Measurements from ENCODE around the gene ZSCAN10. TPM values are rescaled to one million over a fixed set of nuclear protein-coding genes. Genes with fewer than 3 reads are reported as not detected.

The ZSCAN10 gene
- total and polyA plus RNA-seq, 4 donors = not detected

DNA sequence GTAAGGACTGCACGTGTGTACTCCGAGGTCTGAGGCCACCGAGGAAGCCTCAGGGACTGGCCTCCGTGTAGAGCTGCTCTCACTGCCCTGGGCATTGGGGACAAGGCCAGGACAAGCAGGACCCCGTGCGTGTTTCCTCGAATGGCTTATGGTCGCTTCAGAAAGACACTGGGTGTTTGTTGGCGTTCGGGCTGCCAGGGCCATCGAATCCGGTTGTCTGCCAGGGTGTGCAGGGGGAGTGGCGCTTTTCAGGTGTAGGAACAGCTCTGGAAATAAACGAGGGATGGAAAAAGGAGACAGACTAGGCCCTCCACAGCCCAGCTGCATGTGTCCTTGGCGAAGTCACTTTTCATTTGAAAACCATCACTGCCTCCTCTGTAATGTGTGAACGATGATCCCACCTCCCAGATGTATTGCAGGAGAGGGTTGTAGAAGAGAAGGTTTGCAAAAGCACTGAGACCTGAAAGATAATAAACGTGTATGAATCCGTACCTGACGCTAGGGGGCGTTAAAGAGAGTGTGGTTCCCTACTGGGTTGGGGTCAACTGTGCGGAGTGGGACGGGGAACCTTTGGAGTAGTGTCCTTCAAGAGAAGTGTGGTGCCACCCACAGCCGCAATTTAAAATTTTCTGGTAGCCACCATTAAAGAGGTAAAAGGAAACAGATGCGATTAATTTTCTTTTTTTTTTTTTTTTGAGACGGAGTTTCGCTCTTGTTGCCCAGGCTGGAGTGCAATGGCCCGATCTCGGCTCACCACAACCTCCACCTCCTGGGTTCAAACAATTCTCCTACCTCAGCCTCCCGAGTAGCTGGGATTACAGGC is 2.1 kb upstream of the ZSCAN10 start:
- ATAC-seq (ENCODE audit: low FRiP score) = no peak
- peak in 1 of 2 donors; percentile 46 for DNase-seq
- Histone ChIP-seq H3K27me3 (ENCODE audit: control insufficient read depth in 1 of 2, insufficient read depth in 2 of 2, low read length in 1 of 2) (no peaks in the 10 kb centered on the region), H3K4me1 (ENCODE audit: control insufficient read depth in 1 of 2, insufficient read depth in 2 of 2, low read length in 2 of 2) (no peaks in the 10 kb centered on the region), H3K9me3 (ENCODE audit: control insufficient read depth, low read length) (no peaks in the 10 kb centered on the region), H3K36me3 (ENCODE audit: control insufficient read depth in 1 of 2, insufficient read depth in 2 of 2, low read length in 1 of 2) (no peaks in the 10 kb centered on the region), H3K4me3 (ENCODE audit: low read length in 2 of 2) (no peak overlapping the region), H3K27ac (ENCODE audit: low read depth in 1 of 2, low read length in 2 of 2) (no peak overlapping the region)
- intact Hi-C loops (cut with DNase I) = no loop called here
- WGBS, 2 donors = 49 to 53% methylated on average over 29 of the region's 29 CpGs

DNA sequence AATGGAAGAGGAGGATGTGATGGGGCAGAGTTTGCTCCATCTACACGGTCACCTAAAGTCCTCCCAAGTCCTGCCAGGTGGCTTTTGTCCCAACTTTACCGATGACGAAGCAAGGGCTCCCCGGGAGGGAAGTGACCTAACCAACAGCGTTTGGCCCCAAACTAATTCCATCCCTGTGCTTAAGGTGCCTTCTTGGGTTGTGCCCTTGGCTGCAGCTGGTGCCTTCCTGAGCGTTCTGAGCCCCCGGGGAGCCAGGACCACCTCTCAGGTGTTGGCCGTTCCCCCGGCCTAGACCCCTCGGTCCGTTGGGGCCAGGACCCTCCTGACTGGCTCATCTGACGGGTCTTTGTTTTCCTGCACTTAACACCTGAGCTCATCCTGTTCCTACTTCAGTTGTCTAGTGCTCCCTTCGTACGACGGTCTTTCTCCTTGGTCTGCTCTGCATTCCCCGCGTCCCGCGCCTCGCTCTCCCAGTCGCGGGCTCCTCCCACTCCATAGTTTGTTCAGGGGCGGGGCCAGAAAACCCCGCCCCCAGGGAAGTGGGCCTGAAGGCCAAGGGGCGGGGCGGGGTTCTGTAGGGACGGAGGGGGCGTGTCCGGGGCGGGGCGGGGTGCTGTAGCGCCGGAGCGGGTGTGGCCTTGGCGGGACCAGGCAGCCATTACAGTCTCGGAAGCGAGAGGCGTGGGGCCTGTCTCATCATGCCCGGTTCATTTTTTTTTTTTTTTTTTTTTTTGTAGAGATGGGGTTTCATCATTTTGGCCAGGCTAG is 822 bp upstream of the ZSCAN10 start:
- Histone ChIP-seq H3K9me3 (ENCODE audit: control insufficient read depth, low read length) (no peaks in the 10 kb centered on the region), H3K4me3 (ENCODE audit: low read length in 2 of 2) (no peak overlapping the region), H3K4me1 (ENCODE audit: control insufficient read depth in 1 of 2, insufficient read depth in 2 of 2, low read length in 2 of 2) (no peaks in the 10 kb centered on the region), H3K27me3 (ENCODE audit: control insufficient read depth in 1 of 2, insufficient read depth in 2 of 2, low read length in 1 of 2) (no peaks in the 10 kb centered on the region), H3K27ac (ENCODE audit: low read depth in 1 of 2, low read length in 2 of 2) (no peak overlapping the region), H3K36me3 (ENCODE audit: control insufficient read depth in 1 of 2, insufficient read depth in 2 of 2, low read length in 1 of 2) (no peaks in the 10 kb centered on the region)
- peak; percentile 95 for DNase-seq
- intact Hi-C loops (cut with DNase I) = no loop called here
- 1 to 2% methylated on average over 37 to 39 of the region's 39 CpGs for WGBS, 2 donors
- ATAC-seq (ENCODE audit: low FRiP score) = peak; percentile 92

DNA sequence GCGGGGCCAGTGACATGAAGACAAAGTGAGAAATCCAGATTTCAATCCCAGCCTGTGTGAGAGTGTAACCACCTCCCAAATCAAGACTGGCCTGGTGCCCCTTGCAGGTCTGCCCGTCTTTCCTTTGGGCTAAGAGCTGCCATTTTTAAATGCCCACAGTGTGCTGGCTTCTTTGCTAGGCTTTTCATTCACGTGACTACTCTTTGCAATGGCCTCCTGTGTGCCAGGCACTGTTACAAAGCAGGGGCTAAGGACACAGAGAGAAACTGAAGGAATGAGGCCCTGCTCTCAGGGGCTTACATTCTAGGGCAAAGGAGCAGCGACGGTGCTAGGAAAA is 269 bp upstream of the ZSCAN10 start:
- 17 to 19% methylated on average over 5 of the region's 5 CpGs for WGBS, 2 donors
- DNase-seq (no peak), ATAC-seq (ENCODE audit: low FRiP score) (no peak)
- H3K27ac ChIP-seq (ENCODE audit: low read depth in 1 of 2, low read length in 2 of 2) = no peak overlapping the region
- no peak overlapping the region for H3K4me3 ChIP-seq (ENCODE audit: low read length in 2 of 2)
- no peaks in the 10 kb centered on the region for H3K9me3 ChIP-seq (ENCODE audit: control insufficient read depth, low read length)
- intact Hi-C loops (cut with DNase I) = no loop called here
- no peaks in the 10 kb centered on the region for H3K27me3 ChIP-seq (ENCODE audit: control insufficient read depth in 1 of 2, insufficient read depth in 2 of 2, low read length in 1 of 2)
- H3K4me1 ChIP-seq (ENCODE audit: control insufficient read depth in 1 of 2, insufficient read depth in 2 of 2, low read length in 2 of 2) = no peaks in the 10 kb centered on the region
- no peaks in the 10 kb centered on the region for H3K36me3 ChIP-seq (ENCODE audit: control insufficient read depth in 1 of 2, insufficient read depth in 2 of 2, low read length in 1 of 2)

DNA sequence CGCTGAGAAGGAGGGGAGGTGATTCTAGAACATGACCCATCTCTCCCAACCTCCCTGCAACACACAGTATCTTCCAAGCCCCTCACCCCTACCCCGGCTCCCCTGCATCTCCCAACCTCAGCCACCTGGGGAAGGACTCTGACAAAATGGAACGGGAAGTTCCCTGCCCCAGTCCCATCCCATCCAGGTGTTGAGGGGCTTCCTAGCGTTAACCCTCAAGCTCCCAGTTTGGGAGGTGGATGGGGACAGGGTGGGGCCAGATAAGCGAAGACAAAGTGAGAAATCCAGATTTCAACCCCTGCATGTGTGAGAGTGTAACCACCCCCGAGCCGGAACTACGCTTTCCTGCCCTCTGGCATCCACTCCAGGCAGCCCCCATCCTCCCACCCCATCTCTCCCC is 1.8 kb downstream of the ZSCAN10 start:
- Histone ChIP-seq H3K9me3 (ENCODE audit: control insufficient read depth, low read length) (no peaks in the 10 kb centered on the region), H3K27me3 (ENCODE audit: control insufficient read depth in 1 of 2, insufficient read depth in 2 of 2, low read length in 1 of 2) (no peaks in the 10 kb centered on the region), H3K36me3 (ENCODE audit: control insufficient read depth in 1 of 2, insufficient read depth in 2 of 2, low read length in 1 of 2) (no peaks in the 10 kb centered on the region), H3K4me1 (ENCODE audit: control insufficient read depth in 1 of 2, insufficient read depth in 2 of 2, low read length in 2 of 2) (no peaks in the 10 kb centered on the region), H3K4me3 (ENCODE audit: low read length in 2 of 2) (no peak overlapping the region), H3K27ac (ENCODE audit: low read depth in 1 of 2, low read length in 2 of 2) (no peak overlapping the region)
- WGBS, 2 donors = 22 to 31% methylated on average over 8 of the region's 8 CpGs
- DNase-seq (no peak), ATAC-seq (ENCODE audit: low FRiP score) (no peak)
- intact Hi-C loops (cut with DNase I) = no loop called here

DNA sequence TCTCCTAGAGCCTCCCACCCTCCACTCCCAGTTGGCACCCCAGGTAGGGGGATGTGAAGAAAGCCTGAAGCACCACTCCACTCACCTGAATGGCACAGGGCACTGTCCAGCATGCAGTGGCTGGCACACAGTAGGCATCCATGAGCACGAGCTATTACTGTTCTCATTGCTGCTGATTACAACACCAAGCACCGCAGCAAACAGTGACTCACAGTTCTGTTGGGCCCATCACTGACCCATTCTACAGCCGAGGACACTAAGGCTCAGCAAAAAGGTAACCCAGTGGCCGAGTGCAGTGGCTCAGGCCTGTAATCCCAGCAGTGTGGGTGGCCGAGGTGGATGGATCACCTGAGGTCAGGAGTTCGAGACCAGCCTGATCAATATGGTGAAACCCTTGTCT is 2.7 kb downstream of the ZSCAN10 start:
- Histone ChIP-seq H3K27me3 (ENCODE audit: control insufficient read depth in 1 of 2, insufficient read depth in 2 of 2, low read length in 1 of 2) (no peaks in the 10 kb centered on the region), H3K9me3 (ENCODE audit: control insufficient read depth, low read length) (no peaks in the 10 kb centered on the region), H3K36me3 (ENCODE audit: control insufficient read depth in 1 of 2, insufficient read depth in 2 of 2, low read length in 1 of 2) (no peaks in the 10 kb centered on the region), H3K27ac (ENCODE audit: low read depth in 1 of 2, low read length in 2 of 2) (no peak overlapping the region), H3K4me1 (ENCODE audit: control insufficient read depth in 1 of 2, insufficient read depth in 2 of 2, low read length in 2 of 2) (no peaks in the 10 kb centered on the region), H3K4me3 (ENCODE audit: low read length in 2 of 2) (no peak overlapping the region)
- ATAC-seq (ENCODE audit: low FRiP score) = no peak
- WGBS, 2 donors = 81 to 82% methylated on average over 6 of the region's 6 CpGs
- intact Hi-C loops (cut with DNase I) = no loop called here
- no peak for DNase-seq

DNA sequence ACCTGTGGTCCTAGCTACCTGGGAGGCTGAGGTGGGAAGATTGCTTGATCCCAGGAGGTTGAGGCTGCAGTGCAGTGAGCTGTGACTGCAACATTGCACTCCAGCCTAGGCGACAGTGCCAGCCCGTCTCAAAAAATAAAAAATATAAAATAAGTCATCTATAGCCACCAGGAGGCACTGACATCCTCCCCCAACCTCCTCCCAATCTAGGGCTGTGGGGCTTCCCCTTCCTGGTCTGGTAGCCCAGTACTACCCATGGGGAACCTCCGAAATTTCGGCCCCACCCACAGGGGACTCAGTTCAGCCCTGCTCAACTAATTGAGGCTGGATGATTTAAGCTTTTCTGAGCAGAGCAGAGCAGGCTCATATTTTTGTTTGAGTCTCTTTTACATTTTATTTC is 3.2 kb downstream of the ZSCAN10 start:
- no peaks in the 10 kb centered on the region for H3K36me3 ChIP-seq (ENCODE audit: control insufficient read depth in 1 of 2, insufficient read depth in 2 of 2, low read length in 1 of 2)
- no peaks in the 10 kb centered on the region for H3K27me3 ChIP-seq (ENCODE audit: control insufficient read depth in 1 of 2, insufficient read depth in 2 of 2, low read length in 1 of 2)
- no peaks in the 10 kb centered on the region for H3K4me1 ChIP-seq (ENCODE audit: control insufficient read depth in 1 of 2, insufficient read depth in 2 of 2, low read length in 2 of 2)
- ATAC-seq (ENCODE audit: low FRiP score) = no peak
- H3K27ac ChIP-seq (ENCODE audit: low read depth in 1 of 2, low read length in 2 of 2) = no peak overlapping the region
- H3K4me3 ChIP-seq (ENCODE audit: low read length in 2 of 2) = no peak overlapping the region
- H3K9me3 ChIP-seq (ENCODE audit: control insufficient read depth, low read length) = no peaks in the 10 kb centered on the region
- intact Hi-C loops (cut with DNase I) = no loop called here
- DNase-seq = peak in 1 of 2 donors; percentile 75
- 40 to 43% methylated on average over 4 of the region's 4 CpGs for WGBS, 2 donors

DNA sequence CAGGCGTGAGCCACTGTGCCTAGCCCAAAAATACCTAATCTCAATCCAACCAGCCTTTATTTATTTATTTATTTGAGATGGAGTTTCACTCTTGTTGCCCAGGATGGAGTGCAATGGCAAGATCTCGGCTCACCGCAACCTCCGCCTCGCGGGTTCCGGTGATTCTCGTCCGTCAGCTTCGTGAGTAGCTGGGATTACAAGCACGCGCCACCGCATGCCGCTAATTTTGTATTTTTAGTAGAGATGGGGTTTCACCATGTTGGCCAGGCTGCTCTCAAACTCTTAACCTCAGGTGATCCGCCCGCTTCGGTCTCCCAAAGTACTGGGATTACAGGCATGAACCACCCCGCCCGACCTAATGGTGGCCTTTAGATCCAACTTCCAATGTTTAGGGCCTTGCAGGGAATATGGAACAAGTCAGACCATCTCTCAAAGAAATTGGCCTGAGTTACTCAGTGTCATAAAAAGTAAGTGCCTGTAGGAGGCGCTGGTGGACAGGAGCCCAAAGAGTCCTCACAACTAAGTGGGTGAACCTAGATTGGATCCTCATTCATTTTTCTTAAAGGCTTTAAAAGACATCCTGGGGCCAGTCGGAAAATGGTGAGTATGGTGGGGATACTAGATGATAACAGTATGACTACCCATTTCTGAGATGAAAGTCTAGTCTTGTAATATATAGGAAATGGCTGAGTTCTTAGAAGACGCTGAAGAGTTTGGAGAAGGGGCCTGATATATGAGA is 4.6 kb downstream of the ZSCAN10 start:
- ATAC-seq (ENCODE audit: low FRiP score) (no peak), DNase-seq (no peak)
- 87% methylated on average over 22 of the region's 22 CpGs for WGBS, 2 donors
- Histone ChIP-seq H3K4me3 (ENCODE audit: low read length in 2 of 2) (no peak overlapping the region), H3K9me3 (ENCODE audit: control insufficient read depth, low read length) (no peaks in the 10 kb centered on the region), H3K27ac (ENCODE audit: low read depth in 1 of 2, low read length in 2 of 2) (no peak overlapping the region), H3K4me1 (ENCODE audit: control insufficient read depth in 1 of 2, insufficient read depth in 2 of 2, low read length in 2 of 2) (no peaks in the 10 kb centered on the region), H3K27me3 (ENCODE audit: control insufficient read depth in 1 of 2, insufficient read depth in 2 of 2, low read length in 1 of 2) (no peaks in the 10 kb centered on the region), H3K36me3 (ENCODE audit: control insufficient read depth in 1 of 2, insufficient read depth in 2 of 2, low read length in 1 of 2) (no peaks in the 10 kb centered on the region)
- intact Hi-C loops (cut with DNase I) = no loop called here

DNA sequence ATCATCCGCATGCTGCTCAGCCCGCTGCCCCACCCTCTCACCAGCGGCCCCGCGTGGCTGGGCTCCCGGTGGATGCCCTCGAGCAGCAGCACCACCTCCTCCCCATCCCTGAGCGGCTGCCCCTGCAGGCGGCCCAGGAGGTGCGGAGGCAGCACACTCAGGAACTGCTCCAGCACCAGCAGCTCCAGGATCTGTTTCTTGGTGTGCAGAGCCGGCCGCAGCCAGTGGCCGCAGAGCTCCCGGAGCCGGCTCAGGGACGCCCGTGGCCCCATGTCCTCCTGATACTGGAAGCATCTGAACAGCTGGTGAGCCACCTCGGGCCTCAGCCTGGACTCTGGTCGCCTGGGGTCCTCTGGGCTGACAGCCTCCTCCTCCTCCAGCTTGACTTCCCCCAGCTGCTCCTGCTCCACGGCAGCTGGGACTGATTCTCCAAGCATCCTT is 6.6 kb downstream of the ZSCAN10 start:
- Histone ChIP-seq H3K4me3 (ENCODE audit: low read length in 2 of 2) (no peak overlapping the region), H3K9me3 (ENCODE audit: control insufficient read depth, low read length) (no peaks in the 10 kb centered on the region), H3K36me3 (ENCODE audit: control insufficient read depth in 1 of 2, insufficient read depth in 2 of 2, low read length in 1 of 2) (no peaks in the 10 kb centered on the region), H3K27ac (ENCODE audit: low read depth in 1 of 2, low read length in 2 of 2) (no peak overlapping the region), H3K4me1 (ENCODE audit: control insufficient read depth in 1 of 2, insufficient read depth in 2 of 2, low read length in 2 of 2) (no peaks in the 10 kb centered on the region), H3K27me3 (ENCODE audit: control insufficient read depth in 1 of 2, insufficient read depth in 2 of 2, low read length in 1 of 2) (no peaks in the 10 kb centered on the region)
- intact Hi-C loops (cut with DNase I) = no loop called here
- DNase-seq = no peak
- no peak for ATAC-seq (ENCODE audit: low FRiP score)
- whole genome bisulfite sequencing, 2 donors = 70 to 81% methylated on average over 16 to 20 of the region's 20 CpGs

Measured in aorta (tissue), 5 donors.